Measurements from ENCODE around the gene GDPD3.

The GDPD3 gene

GRCh38 chr16:30094541-30095165, 18.7 kb downstream of the GDPD3 start:
- no peak for DNase-seq

GRCh38 chr16:30092373-30093010, 20.8 kb downstream of the GDPD3 start:
- DNase-seq: peak; percentile 3

- DNase-seq: peak; percentile 48
Observed at GRCh38 chr16:30091474-30092372, 21.6 kb downstream of the GDPD3 start, which contains the start of gene TBX6. Gene TBX6, minus strand, starts transcription at chr16:30091924. Its CDS starts 731 bp downstream, at chr16:30091193.

- DNase-seq: no peak
Observed at GRCh38 chr16:30090610-30091331, 22.6 kb downstream of the GDPD3 start.

GRCh38 chr16:30088832-30089624, 24.3 kb downstream of the GDPD3 start:
- no peak for DNase-seq

- DNase-seq: no peak
Observed at GRCh38 chr16:30088237-30088831, 25.0 kb downstream of the GDPD3 start.

- DNase-seq: no peak
Observed at GRCh38 chr16:30087181-30087898, 26.0 kb downstream of the GDPD3 start.

- no peak for DNase-seq
Observed at GRCh38 chr16:30086291-30087140, 26.8 kb downstream of the GDPD3 start.

- no peak for DNase-seq
Observed at GRCh38 chr16:30085820-30086219, 27.5 kb downstream of the GDPD3 start.

GRCh38 chr16:30085247-30085646, 28.1 kb downstream of the GDPD3 start:
- DNase-seq: no peak

GRCh38 chr16:30084816-30085159, 28.5 kb downstream of the GDPD3 start:
- no peak for DNase-seq

GRCh38 chr16:30084096-30084815, 29.1 kb downstream of the GDPD3 start:
- DNase-seq: no peak

- no peak for DNase-seq
Observed at GRCh38 chr16:30083216-30084055, 29.9 kb downstream of the GDPD3 start.

GRCh38 chr16:30082545-30083090, 30.7 kb downstream of the GDPD3 start:
- no peak for DNase-seq

- DNase-seq: no peak
Observed at GRCh38 chr16:30079480-30079879, 33.9 kb downstream of the GDPD3 start.

GRCh38 chr16:30078744-30079143, 34.6 kb downstream of the GDPD3 start:
- DNase-seq: no peak

GRCh38 chr16:30077656-30078055, 35.7 kb downstream of the GDPD3 start:
- DNase-seq: no peak

- DNase-seq: no peak
Observed at GRCh38 chr16:30076276-30076791, 37.0 kb downstream of the GDPD3 start.

All from NCI-H2081 treated with DMSO at 0.1 percent for 48 hours (cell line).